ENCODE data around the gene VAT1L.

DNA sequence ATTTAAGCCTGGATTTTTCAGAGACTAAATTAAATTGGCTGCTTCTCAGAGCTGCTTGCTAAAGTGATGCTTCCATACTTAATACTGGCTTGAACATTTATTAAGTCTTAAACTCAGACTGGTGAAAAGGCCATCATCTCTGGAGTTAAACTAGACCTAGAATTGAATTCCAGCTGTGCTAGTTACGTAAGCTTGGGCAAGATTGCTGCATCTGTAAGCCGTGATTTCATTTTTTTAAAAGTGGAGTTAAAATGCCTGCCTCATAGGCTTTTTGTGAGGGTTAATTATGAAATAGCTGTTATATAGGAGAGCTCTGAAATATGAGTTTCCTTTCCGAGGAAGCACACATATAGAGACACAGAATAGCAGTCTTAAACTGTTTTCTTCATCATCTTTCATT lies 84.7 kb downstream of the VAT1L start:
- TF ChIP-seq, protein P1, sequence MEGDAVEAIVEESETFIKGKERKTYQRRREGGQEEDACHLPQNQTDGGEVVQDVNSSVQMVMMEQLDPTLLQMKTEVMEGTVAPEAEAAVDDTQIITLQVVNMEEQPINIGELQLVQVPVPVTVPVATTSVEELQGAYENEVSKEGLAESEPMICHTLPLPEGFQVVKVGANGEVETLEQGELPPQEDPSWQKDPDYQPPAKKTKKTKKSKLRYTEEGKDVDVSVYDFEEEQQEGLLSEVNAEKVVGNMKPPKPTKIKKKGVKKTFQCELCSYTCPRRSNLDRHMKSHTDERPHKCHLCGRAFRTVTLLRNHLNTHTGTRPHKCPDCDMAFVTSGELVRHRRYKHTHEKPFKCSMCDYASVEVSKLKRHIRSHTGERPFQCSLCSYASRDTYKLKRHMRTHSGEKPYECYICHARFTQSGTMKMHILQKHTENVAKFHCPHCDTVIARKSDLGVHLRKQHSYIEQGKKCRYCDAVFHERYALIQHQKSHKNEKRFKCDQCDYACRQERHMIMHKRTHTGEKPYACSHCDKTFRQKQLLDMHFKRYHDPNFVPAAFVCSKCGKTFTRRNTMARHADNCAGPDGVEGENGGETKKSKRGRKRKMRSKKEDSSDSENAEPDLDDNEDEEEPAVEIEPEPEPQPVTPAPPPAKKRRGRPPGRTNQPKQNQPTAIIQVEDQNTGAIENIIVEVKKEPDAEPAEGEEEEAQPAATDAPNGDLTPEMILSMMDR (IDR thresholded peaks at IDR 0.05) = no peak
- TF ChIP-seq POLR2AphosphoS5 (IDR thresholded peaks at IDR 0.05) (no peak), EP300 (IDR thresholded peaks at IDR 0.05) (no peak), POLR2A (IDR thresholded peaks at IDR 0.05) (no peak)
